A549 (cell line): ENCODE results near the gene TMTC2. TPM values are rescaled to one million over a fixed set of nuclear protein-coding genes. Genes with fewer than 3 reads are reported as not detected.

Experiments
- ATAC-seq, 2 experiments: fragments of 200-7000 bp in 1 of 2; fragments of >200 bp in 1 of 2; cut with Nextera tagmentation in 1 of 2; cut with Tn5 transposase in 1 of 2; 3 replicates each; pipeline versions ENCODE4 v1.8.0 to v1.9.1; 2018 to 2020; ENCODE audit warnings: mild to moderate bottlenecking in 1 of 2, moderate library complexity in 1 of 2
- CTCF ChIA-PET: fragments of 300-600 bp; sonication (Branson Sonifier 250); formaldehyde crosslinking; extraction: SDS; loops from one replicate; lab custom pipeline; 2021; ENCODE audit warnings: antibody characterized with exemption, inconsistent platforms; lab: Yijun Ruan, JAX
- POLR2A ChIA-PET: fragments of 350-600 bp; formaldehyde crosslinking; extraction: SDS; loops from one replicate; lab custom pipeline; 2021; ENCODE audit warnings: antibody characterized with exemption, inconsistent platforms; lab: Yijun Ruan, JAX
- DNase-seq, 2 experiments: peaks; one replicate each; pipeline versions ENCODE4 v3.0.0 to v3.0.0-alpha.2; 2011 to 2016; ENCODE audit warnings: low read depth in 1 of 2, low spot score in 1 of 2
- FAIRE-seq: peaks from 2 replicates; lab custom pipeline; 2011; peaks lifted over from hg19 to GRCh38; lab: Jason Lieb, UNC
- H3K27ac ChIP-seq, 2 experiments: fragments of >200 bp; sonication (Bioruptor Twin); formaldehyde crosslinking; 3 replicates each; pipeline ENCODE4 v1.5.1; 2016 to 2017
- H3K4me1 ChIP-seq: fragments of >200 bp; sonication (Bioruptor Twin); formaldehyde crosslinking; 3 replicates; pipeline ENCODE4 v1.6.1; 2016
- H3K4me2 ChIP-seq: fragments of >200 bp; sonication (Bioruptor Twin); formaldehyde crosslinking; 3 replicates; pipeline ENCODE4 v1.6.1; 2016
- H3K4me3 ChIP-seq: fragments of >200 bp; sonication (Bioruptor Twin); formaldehyde crosslinking; 3 replicates; pipeline ENCODE4 v1.5.1; 2016
- H3K9me3 ChIP-seq: fragments of >200 bp; sonication (Bioruptor Twin); formaldehyde crosslinking; 3 replicates; pipeline ENCODE4 v1.6.1; 2016
- BCL3 ChIP-seq: fragments of >200 bp; sonication (Bioruptor Twin); formaldehyde crosslinking; IDR thresholded peaks from 3 replicates; pipeline ENCODE4 v1.6.1; 2016
- BHLHE40 ChIP-seq: IDR thresholded peaks from 2 replicates; pipeline ENCODE4 v1.6.1; 2012; ENCODE audit warnings: low read depth, low read length, inconsistent platforms
- CBX2 ChIP-seq: fragments of 200-600 bp; sonication (generic); IDR thresholded peaks from 2 replicates; pipeline ENCODE4 v1.6.1; 2016; ENCODE audit warnings: low read depth, mild to moderate bottlenecking, borderline replicate concordance
- CHD4 ChIP-seq: fragments of 200-600 bp; sonication (generic); IDR thresholded peaks from 2 replicates; pipeline ENCODE4 v1.6.1; 2016; ENCODE audit warnings: antibody characterized with exemption, mild to moderate bottlenecking, borderline replicate concordance
- CTCF ChIP-seq: fragments of >200 bp; sonication (Bioruptor Twin); formaldehyde crosslinking; IDR thresholded peaks from 3 replicates; pipeline ENCODE4 v1.5.1; 2016
- EHMT2 ChIP-seq: fragments of 200-600 bp; sonication (generic); IDR thresholded peaks from 2 replicates; pipeline ENCODE4 v1.6.1; 2016; ENCODE audit warnings: antibody characterized with exemption, low read depth, mild to moderate bottlenecking, moderate library complexity
- ELK1 ChIP-seq: fragments of 150-350 bp; IDR thresholded peaks from 2 replicates; pipeline ENCODE4 v1.6.1; 2014; ENCODE audit warnings: low read depth, mild to moderate bottlenecking, low read length
- EP300 ChIP-seq, 2 experiments: fragments of >200 bp; sonication (Bioruptor Twin); formaldehyde crosslinking; IDR thresholded peaks; 2 replicates in 1 of 2; 3 replicates in 1 of 2; pipeline ENCODE4 v1.6.1; 2016 to 2017
- FOSL2 ChIP-seq, 2 experiments: fragments of 450-650 bp in 1 of 2; fragments of >200 bp in 1 of 2; sonication (Bioruptor Twin) in 1 of 2; formaldehyde crosslinking; IDR thresholded peaks; 2 replicates each; pipeline versions ENCODE4 v1.5.0 to v1.6.1; 2016 to 2020; ENCODE audit warnings: mild to moderate bottlenecking in 1 of 2, moderate library complexity in 1 of 2
- GATA3 ChIP-seq: IDR thresholded peaks from 2 replicates; pipeline ENCODE4 v1.6.1; 2012; ENCODE audit warnings: borderline replicate concordance
- HEYL ChIP-seq: fragments of 250-450 bp; sonication (Bioruptor Pico); IDR thresholded peaks from 2 replicates; pipeline ENCODE4 v1.8.0; 2021; ENCODE audit warnings: mild to moderate bottlenecking, moderate library complexity
- KDM5A ChIP-seq: fragments of 200-600 bp; sonication (generic); IDR thresholded peaks from 2 replicates; pipeline ENCODE4 v1.6.1; 2016; ENCODE audit warnings: antibody characterized with exemption, mild to moderate bottlenecking
- MAFK ChIP-seq: fragments of 450-650 bp; IDR thresholded peaks from 2 replicates; pipeline ENCODE4 v1.6.1; 2014; ENCODE audit not compliant: partially characterized antibody
- MYC ChIP-seq: IDR thresholded peaks from 2 replicates; pipeline ENCODE4 v1.6.1; 2012; ENCODE audit warnings: mild to moderate bottlenecking, inconsistent platforms, low read length, improper control_type of control experiment, borderline replicate concordance
- POLR2A ChIP-seq: IDR thresholded peaks from 2 replicates; pipeline ENCODE4 v1.6.1; 2012; ENCODE audit warnings: mild to moderate bottlenecking, low read length
- ZSCAN20 ChIP-seq: fragments of 250-450 bp; sonication (Bioruptor Pico); IDR thresholded peaks from 2 replicates; pipeline ENCODE4 v1.8.0; 2022; ENCODE audit warnings: mild to moderate bottlenecking, moderate library complexity
- WGBS: methylation state at CpG from one replicate; pipeline ENCODE4 v1.1.6; 2017; ENCODE audit errors: missing lambda C conversion rate; 5-methylcytosine and 5-hydroxymethylcytosine counted together
- polyA plus RNA-seq, 4 experiments: library from polyadenylated mRNA; depleted of rRNA in 3 of 4; stranded (reverse); fragments of >200 nt; fragmentation: RNase III in 1 of 4; extraction: RNeasy Plus Mini Kit Qiagen cat#74134 plus additional on column Dnase treatment in 1 of 4; gene quantifications; 2 replicates in 3 of 4; 3 replicates in 1 of 4; pipeline ENCODE4 v1.2.3, GENCODE V29; 2011 to 2017

Gene TMTC2
- polyA plus RNA-seq, 2 of the 4 experiments (the other 2 are of a cell fraction): 1.8 to 5.3 TPM

GRCh38 chr12:83161456-83161855, 474.8 kb downstream of the TMTC2 start:
- POLR2A ChIA-PET: no interaction called here
- TF ChIP-seq MYC: no peak
- TF ChIP-seq KDM5A: no peak
- TF ChIP-seq ELK1: no peak
- TF ChIP-seq FOSL2 (IDR thresholded peaks at IDR 0.05): no peak
- TF ChIP-seq FOSL2 (CRISPR knock-in tag; IDR thresholded peaks at IDR 0.05): no peak
- TF ChIP-seq GATA3: no peak
- TF ChIP-seq, all 56 proteins: peak for 0
- no peaks in the 10 kb centered on the region for H3K4me1 ChIP-seq
- H3K27ac ChIP-seq: no peak overlapping the region
- WGBS: 28% methylated on average over 1 of the region's 1 CpG
- no peak overlapping the region for H3K4me3 ChIP-seq
- CTCF ChIA-PET: no interaction called here
- no peaks in the 10 kb centered on the region for H3K9me3 ChIP-seq
- no peak for DNase-seq
- no peak for ATAC-seq
- FAIRE-seq: no peak
- H3K4me2 ChIP-seq: no peak overlapping the region

GRCh38 chr12:83168751-83169150, 482.0 kb downstream of the TMTC2 start:
- Histone ChIP-seq H3K4me1 (no peaks in the 10 kb centered on the region), H3K9me3 (no peaks in the 10 kb centered on the region), H3K4me2 (no peak overlapping the region), H3K27ac (no peak overlapping the region), H3K4me3 (no peak overlapping the region)
- DNase-seq (no peak), FAIRE-seq (no peak), ATAC-seq (no peak)
- ChIA-PET POLR2A (no interaction called here), CTCF (no interaction called here)
- TF ChIP-seq CBX2 (no peak), CTCF (no peak), BCL3 (no peak), ZSCAN20 (no peak), CHD4 (no peak), POLR2A (no peak), EP300 (IDR thresholded peaks at IDR 0.05) (no peak), HEYL (CRISPR knock-in tag) (no peak), MAFK (no peak), BHLHE40 (no peak), EHMT2 (no peak), GATA3 (no peak)
- WGBS: 6% methylated on average over 1 of the region's 1 CpG

GRCh38 chr12:83172441-83172840, 485.7 kb downstream of the TMTC2 start:
- no peak for DNase-seq
- no peaks in the 10 kb centered on the region for H3K9me3 ChIP-seq
- TF ChIP-seq BHLHE40: no peak
- TF ChIP-seq, all 56 proteins: peak for 0
- ChIA-PET CTCF (no interaction called here), POLR2A (no interaction called here)
- WGBS: 61% methylated on average over 2 of the region's 2 CpGs
- Histone ChIP-seq H3K4me3 (no peak overlapping the region), H3K4me2 (no peak overlapping the region), H3K27ac (no peak overlapping the region), H3K4me1 (no peaks in the 10 kb centered on the region)
- FAIRE-seq (no peak), ATAC-seq (no peak)
